OCI-LY1 (cell line): ENCODE data around the gene IGF1R.

Source experiments
- H2AFZ ChIP-seq: fragments of 200-600 bp; sonication (generic), shearing (Covaris generic); 2 replicates; pipeline ENCODE4 v1.6.0; 2014; ENCODE audit warnings: antibody characterized with exemption, mild to moderate bottlenecking, low read length
- H3F3A ChIP-seq: fragments of 200-600 bp; sonication (generic), shearing (Covaris generic); 2 replicates; pipeline ENCODE4 v1.6.0; 2014; ENCODE audit warnings: mild to moderate bottlenecking, antibody characterized with exemption, low read length, moderate library complexity; ENCODE audit not compliant: insufficient read depth
- H3K27ac ChIP-seq: fragments of 200-600 bp; sonication (generic); 2 replicates; pipeline ENCODE4 v1.5.1; 2014; ENCODE audit warnings: low read length, mixed run types, mild to moderate bottlenecking, low read depth; ENCODE audit not compliant: poor library complexity, severe bottlenecking
- H3K27me3 ChIP-seq: fragments of 200-600 bp; sonication (generic); 2 replicates; pipeline ENCODE4 v1.6.0; 2014; ENCODE audit warnings: antibody characterized with exemption, mild to moderate bottlenecking, low read length, moderate library complexity; ENCODE audit not compliant: insufficient read depth
- H3K36me3 ChIP-seq: fragments of 200-600 bp; sonication (generic); 2 replicates; pipeline ENCODE4 v1.6.1; 2014; ENCODE audit warnings: mild to moderate bottlenecking, antibody characterized with exemption, low read length, moderate library complexity, mixed read lengths; ENCODE audit not compliant: insufficient read depth
- H3K4me1 ChIP-seq: fragments of 200-600 bp; sonication (generic); 2 replicates; pipeline ENCODE4 v1.5.1; 2014; ENCODE audit warnings: mild to moderate bottlenecking, low read length, moderate library complexity; ENCODE audit not compliant: insufficient read depth, severe bottlenecking
- H3K4me2 ChIP-seq: fragments of 200-600 bp; sonication (generic), shearing (Covaris generic); 2 replicates; pipeline ENCODE4 v1.6.1; 2014; ENCODE audit warnings: low read length
- H3K4me3 ChIP-seq: fragments of 200-600 bp; sonication (generic); 2 replicates; pipeline ENCODE4 v1.5.1; 2014; ENCODE audit warnings: low read length, low read depth, mild to moderate bottlenecking, mixed read lengths; ENCODE audit not compliant: poor library complexity, severe bottlenecking
- H3K79me2 ChIP-seq: fragments of 200-600 bp; shearing (Covaris generic); 2 replicates; pipeline ENCODE4 v1.6.1; 2016; ENCODE audit warnings: mixed run types, low read length, mixed read lengths; ENCODE audit not compliant: insufficient read depth
- H3K9ac ChIP-seq: fragments of 200-600 bp; sonication (generic), shearing (Covaris generic); 2 replicates; pipeline ENCODE4 v1.6.1; 2014; ENCODE audit warnings: mild to moderate bottlenecking, low read length, mixed read lengths
- H3K9me2 ChIP-seq: fragments of 200-600 bp; sonication (generic), shearing (Covaris generic); 2 replicates; pipeline ENCODE4 v1.6.1; 2014; ENCODE audit warnings: low read depth, mild to moderate bottlenecking, low read length, mixed read lengths
- H3K9me3 ChIP-seq: fragments of 200-600 bp; shearing (Covaris generic); 2 replicates; pipeline ENCODE4 v1.6.1; 2014; ENCODE audit warnings: low read length, mixed read lengths
- H4K20me1 ChIP-seq: fragments of 200-600 bp; sonication (generic), shearing (Covaris generic); 2 replicates; pipeline ENCODE4 v1.6.0; 2016; ENCODE audit warnings: mild to moderate bottlenecking, low read length; ENCODE audit not compliant: insufficient read depth
- EZH2 ChIP-seq: fragments of 200-600 bp; sonication (generic), shearing (Covaris generic); IDR thresholded peaks from 2 replicates; pipeline ENCODE4 v1.8.0; 2017; ENCODE audit warnings: borderline replicate concordance, mixed run types, mild to moderate bottlenecking, antibody characterized with exemption, low read length, moderate library complexity, mixed read lengths
- TF ChIP-seq, protein P1 (sequence below): fragments of 200-600 bp; sonication (generic), shearing (Covaris generic); IDR thresholded peaks from 2 replicates; pipeline ENCODE4 v1.5.1; 2017; ENCODE audit warnings: mild to moderate bottlenecking, antibody characterized with exemption, low read length, moderate library complexity, mixed read lengths

The IGF1R gene

DNA sequence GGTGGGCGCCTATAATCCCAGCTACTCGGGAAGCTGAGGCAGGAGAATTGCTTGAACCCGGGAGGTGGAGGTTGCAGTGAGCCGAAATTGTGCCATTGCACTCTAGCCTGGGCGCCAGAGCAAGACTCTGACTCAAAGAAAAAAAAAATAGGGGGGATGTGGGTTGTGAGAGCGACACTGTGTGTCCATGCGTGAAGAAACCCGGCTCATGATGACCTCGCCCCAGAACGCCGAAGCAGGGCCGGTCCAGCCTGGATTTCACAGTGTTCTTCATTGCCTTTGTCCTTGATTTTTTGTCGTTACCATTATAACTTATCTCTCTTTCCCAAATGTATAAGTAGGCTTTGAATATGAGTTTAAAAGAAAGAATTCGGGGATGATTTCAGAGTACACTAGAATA is 230.5 kb downstream of the IGF1R start:
- H3K27me3 ChIP-seq, result no peaks in the 10 kb centered on the region
- H3K4me3 ChIP-seq, result no peak overlapping the region
- no peak for TF ChIP-seq EZH2
- TF ChIP-seq, protein P1, sequence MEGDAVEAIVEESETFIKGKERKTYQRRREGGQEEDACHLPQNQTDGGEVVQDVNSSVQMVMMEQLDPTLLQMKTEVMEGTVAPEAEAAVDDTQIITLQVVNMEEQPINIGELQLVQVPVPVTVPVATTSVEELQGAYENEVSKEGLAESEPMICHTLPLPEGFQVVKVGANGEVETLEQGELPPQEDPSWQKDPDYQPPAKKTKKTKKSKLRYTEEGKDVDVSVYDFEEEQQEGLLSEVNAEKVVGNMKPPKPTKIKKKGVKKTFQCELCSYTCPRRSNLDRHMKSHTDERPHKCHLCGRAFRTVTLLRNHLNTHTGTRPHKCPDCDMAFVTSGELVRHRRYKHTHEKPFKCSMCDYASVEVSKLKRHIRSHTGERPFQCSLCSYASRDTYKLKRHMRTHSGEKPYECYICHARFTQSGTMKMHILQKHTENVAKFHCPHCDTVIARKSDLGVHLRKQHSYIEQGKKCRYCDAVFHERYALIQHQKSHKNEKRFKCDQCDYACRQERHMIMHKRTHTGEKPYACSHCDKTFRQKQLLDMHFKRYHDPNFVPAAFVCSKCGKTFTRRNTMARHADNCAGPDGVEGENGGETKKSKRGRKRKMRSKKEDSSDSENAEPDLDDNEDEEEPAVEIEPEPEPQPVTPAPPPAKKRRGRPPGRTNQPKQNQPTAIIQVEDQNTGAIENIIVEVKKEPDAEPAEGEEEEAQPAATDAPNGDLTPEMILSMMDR, result no peak
- H4K20me1 ChIP-seq, result no peaks in the 10 kb centered on the region
- no peaks in the 10 kb centered on the region for H3K36me3 ChIP-seq
- H3K9ac ChIP-seq, result no peak overlapping the region
- H3K27ac ChIP-seq, result no peak overlapping the region
- H2AFZ ChIP-seq, result no peak overlapping the region
- H3K9me3 ChIP-seq, result no peaks in the 10 kb centered on the region
- H3K79me2 ChIP-seq, result no peaks in the 10 kb centered on the region
- H3K9me2 ChIP-seq, result no peaks in the 10 kb centered on the region
- H3K4me1 ChIP-seq, result no peaks in the 10 kb centered on the region
- H3F3A ChIP-seq, result no peaks in the 10 kb centered on the region
- H3K4me2 ChIP-seq, result no peak overlapping the region

DNA sequence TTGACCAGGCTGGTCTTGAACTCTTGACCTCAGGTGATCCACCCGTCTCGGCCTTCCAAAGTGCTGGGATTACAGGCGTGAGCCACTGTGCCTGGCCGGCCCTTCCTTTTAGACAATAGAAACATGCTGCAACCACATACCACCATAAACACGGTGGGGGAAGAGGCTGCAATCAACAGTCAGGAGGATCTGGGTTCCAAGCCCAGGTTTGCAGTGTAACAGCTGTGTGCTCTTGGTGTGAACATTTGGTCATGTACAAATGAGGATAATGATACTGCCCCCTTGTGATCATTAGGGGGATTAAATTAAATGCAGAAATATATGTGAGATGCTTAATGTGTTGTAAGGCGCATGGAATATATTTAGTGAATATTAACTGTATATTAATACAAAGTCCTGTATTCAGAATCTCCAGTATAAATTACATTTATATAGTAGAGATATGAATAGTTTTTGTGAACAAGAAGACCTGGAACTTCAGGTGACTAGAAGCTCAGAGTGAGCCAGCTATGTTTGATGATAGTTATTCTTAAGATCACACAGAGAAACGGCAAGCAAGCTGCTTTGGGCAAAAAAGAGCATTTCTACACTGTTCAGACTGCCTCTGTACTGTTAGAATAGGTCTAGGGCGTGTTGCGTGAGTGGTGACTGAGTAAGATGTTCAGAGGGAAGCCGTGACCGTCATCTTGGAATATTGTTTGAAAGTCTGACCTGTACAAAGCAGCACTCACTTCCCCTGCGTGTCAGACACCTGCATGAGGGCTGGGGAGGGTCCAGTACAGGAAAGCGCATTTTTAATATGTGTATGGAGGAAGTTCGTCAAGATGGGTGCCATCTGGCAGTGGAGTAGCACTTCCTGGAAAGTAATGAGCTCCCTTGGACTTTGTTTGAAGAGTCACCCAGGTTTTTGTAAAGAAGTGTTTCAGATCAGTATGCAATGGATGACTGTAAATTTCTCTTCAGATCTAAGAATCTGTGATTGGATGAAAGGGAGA is 233.5 kb downstream of the IGF1R start:
- Histone ChIP-seq H3K4me3 (no peak overlapping the region), H3K4me1 (no peaks in the 10 kb centered on the region), H2AFZ (no peak overlapping the region), H3K27ac (no peak overlapping the region), H4K20me1 (no peaks in the 10 kb centered on the region), H3K36me3 (no peaks in the 10 kb centered on the region), H3K27me3 (no peaks in the 10 kb centered on the region), H3K79me2 (no peaks in the 10 kb centered on the region), H3K4me2 (no peak overlapping the region), H3K9ac (no peak overlapping the region), H3K9me2 (no peaks in the 10 kb centered on the region), H3K9me3 (no peaks in the 10 kb centered on the region), H3F3A (no peaks in the 10 kb centered on the region)
- TF ChIP-seq, protein P1, result peak; percentile 60
- TF ChIP-seq EZH2, result no peak

DNA sequence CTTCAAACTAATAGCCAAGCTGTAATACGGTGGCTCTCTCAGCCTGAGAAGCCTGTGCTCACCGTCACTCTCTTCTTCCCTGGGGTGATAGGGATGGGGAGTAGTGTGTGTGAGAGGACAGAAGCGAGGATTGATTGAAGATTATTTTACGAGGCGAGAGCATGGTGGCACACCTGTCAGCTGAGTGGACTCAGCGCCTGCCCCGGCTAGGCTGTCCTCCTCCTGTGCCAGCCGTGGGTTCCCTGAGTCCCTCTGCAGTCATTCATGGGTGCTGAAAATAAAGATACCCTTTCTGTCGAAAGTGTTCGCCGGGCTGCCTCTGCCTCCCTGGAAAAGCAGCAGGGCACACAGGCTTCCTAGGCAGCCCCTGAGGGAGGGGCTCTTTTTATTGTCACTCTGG is 235.1 kb downstream of the IGF1R start:
- no peak overlapping the region for H3K4me3 ChIP-seq
- no peak overlapping the region for H3K4me2 ChIP-seq
- H3K27me3 ChIP-seq, result no peaks in the 10 kb centered on the region
- no peak overlapping the region for H3K27ac ChIP-seq
- no peak overlapping the region for H3K9ac ChIP-seq
- H3K36me3 ChIP-seq, result no peaks in the 10 kb centered on the region
- H3F3A ChIP-seq, result no peaks in the 10 kb centered on the region
- H3K9me2 ChIP-seq, result no peaks in the 10 kb centered on the region
- H3K79me2 ChIP-seq, result no peaks in the 10 kb centered on the region
- H2AFZ ChIP-seq, result no peak overlapping the region
- no peaks in the 10 kb centered on the region for H3K4me1 ChIP-seq
- H4K20me1 ChIP-seq, result no peaks in the 10 kb centered on the region
- TF ChIP-seq, protein P1, result no peak
- no peak for TF ChIP-seq EZH2
- no peaks in the 10 kb centered on the region for H3K9me3 ChIP-seq
